GM18511 (cell line): Measurements from ENCODE around the gene KRT77.
"Not testable (repeated sequence)": the region's sequence is repeated elsewhere in the genome, so short reads cannot be mapped to it uniquely, and the experiment has no call there.

ENCODE experiments used
- ATAC-seq: cut with Tn5 transposase; IDR thresholded peaks from one replicate; pipeline ENCODE4 v1.9.1; 2021; ENCODE audit warnings: mild to moderate bottlenecking, moderate library complexity; ENCODE audit not compliant: unreplicated experiment

The KRT77 gene

DNA sequence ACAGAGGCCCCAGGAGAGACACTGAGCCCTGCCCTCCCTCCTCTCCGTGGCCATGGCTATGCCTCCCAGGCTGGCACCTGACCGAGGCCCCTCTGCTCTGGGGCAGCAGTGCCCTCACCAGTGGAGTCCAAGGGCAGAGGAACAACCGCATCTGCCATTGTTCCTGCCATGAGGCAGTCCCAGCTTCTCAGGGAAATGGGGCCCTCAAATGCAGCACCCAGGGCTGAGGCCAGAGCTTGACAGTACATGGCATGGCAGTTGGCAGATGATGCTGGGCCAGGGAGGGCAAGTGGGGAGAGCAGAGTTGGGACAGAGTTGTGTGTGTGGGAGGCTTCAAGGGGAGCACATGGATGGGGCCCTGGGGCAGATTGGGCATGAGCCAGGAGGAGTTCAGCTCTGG, 21.1 kb upstream of the KRT77 start:
- no peak for ATAC-seq

DNA sequence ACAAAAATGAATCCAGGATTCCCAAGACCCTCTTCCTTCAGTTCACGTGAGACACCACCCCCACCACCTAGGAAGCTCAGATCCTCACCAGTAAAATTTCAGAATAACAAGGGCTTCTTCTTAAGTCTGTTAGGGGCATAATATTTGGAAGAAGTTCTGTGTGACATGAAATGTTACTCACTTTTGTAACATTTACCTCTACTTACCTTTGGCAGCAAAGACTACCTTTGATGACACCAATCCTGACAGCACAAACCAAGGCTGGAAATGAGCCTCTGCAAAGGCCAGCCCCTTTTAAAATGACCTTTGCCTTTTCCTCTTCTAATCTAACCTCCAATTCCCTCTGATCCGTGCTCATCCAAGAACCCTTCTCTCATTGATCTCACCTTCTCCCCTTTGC, 19.4 kb upstream of the KRT77 start:
- ATAC-seq: no peak

DNA sequence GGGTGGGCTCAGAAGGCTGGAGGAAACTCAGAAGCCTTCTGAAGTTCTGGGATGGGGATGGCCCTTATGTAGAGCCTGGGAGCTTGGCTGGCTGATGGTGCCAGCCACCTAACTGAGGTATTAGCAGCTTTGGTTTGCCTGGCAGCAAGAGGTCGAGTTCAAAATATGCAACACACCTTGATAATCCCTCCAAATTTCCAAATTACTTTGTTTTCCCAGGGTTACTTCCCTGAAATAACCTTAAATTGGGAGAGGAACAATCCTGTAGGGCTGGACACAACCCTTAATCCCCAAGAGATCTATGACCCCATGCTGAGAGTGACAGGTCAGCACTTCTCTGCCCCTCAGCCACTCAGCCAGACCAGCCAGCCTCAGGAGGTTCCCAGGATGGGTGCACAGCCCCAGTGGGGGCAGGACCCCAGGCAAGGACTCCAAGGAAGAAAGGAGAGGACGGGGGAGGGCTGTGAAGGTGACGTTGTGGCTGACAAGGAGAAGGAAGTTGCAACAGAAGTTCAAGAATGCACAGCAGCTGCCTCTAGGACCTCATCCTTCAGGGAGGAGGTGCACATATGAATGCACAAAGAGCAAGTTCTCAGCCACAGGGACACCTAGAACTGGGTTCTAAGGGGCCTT, 18.6 kb upstream of the KRT77 start:
- ATAC-seq: no peak

DNA sequence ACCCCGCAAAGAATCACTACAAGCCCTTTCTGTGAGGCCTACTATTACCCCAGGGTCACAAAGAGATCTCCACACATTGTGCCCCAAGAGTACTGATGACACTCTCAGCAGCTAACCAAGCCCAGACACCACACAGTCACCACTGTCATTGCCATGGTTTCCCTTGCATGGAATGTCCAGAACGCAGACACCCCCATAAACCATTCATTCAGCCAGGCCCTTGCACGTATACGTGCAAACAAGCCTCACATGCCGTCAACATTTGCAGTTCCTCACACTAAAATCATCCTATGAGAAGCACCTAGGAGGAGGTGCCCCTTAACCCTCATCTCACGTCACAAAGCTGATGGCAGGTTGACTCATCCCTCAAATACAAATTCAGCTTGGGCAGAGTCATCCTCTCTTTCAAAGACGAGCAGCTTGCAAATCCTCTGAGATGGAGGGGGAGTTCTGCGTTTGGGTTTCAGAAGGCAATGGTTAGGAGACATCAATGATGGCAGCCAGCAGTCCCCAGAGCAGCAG, 17.1 kb upstream of the KRT77 start:
- ATAC-seq: no peak

DNA sequence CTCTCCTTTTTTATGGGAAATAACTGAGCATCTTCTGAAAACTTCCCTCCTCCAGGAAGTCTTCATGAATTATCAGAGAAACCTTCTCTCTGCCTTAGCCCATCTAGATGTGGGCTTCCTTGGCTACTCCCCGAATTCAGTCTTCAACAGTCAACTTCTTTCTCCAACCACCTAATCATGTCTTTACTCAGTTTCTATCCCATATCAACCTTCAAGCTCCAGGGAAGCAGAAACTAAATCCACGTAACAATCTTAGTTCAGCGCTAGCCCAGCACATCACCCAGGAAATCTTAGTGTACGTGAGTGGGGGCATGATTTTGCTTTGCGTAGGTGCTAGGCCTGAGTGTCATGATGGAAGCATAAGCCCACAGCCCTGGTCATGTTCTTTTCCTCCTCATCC, 12.7 kb upstream of the KRT77 start:
- no peak for ATAC-seq

DNA sequence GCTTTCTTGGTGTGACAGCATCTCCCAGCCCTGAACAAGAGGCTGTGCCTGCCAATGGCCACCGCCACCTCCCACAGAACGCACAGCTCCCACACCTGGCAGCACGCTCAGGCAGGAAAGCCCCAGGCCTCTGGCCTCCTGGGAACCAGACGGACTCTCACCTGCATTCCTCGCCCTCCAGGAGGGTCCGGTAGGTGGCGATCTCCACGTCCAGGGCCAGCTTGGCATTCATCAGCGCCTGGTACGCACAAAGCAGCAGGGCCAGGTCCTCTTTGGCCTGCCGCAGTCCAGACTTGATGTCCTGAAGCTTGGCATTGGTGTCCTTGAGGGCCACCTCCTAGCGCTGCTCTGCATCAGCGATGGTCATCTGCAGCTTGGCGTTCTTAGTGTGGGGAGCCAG, 12.1 kb upstream of the KRT77 start:
- no peak for ATAC-seq

DNA sequence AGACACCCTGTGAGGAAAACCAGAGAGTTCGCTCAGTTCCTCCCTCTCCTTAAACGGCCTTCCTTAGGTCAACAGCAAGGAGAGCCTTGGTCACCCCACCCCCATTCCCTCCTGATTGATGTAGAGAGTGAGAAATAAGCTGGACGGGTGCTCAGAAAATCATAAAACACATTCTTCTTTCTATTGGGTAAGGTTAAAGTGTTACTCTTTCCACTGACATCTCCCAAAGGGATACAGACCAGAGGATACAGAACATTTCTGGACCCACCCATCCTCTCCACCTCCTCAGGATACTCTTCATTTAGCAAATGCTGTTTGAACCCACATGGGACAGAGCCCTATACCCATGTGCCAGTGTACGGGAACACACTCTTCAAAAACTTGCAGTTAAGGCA, 11.6 kb upstream of the KRT77 start:
- ATAC-seq: no peak

DNA sequence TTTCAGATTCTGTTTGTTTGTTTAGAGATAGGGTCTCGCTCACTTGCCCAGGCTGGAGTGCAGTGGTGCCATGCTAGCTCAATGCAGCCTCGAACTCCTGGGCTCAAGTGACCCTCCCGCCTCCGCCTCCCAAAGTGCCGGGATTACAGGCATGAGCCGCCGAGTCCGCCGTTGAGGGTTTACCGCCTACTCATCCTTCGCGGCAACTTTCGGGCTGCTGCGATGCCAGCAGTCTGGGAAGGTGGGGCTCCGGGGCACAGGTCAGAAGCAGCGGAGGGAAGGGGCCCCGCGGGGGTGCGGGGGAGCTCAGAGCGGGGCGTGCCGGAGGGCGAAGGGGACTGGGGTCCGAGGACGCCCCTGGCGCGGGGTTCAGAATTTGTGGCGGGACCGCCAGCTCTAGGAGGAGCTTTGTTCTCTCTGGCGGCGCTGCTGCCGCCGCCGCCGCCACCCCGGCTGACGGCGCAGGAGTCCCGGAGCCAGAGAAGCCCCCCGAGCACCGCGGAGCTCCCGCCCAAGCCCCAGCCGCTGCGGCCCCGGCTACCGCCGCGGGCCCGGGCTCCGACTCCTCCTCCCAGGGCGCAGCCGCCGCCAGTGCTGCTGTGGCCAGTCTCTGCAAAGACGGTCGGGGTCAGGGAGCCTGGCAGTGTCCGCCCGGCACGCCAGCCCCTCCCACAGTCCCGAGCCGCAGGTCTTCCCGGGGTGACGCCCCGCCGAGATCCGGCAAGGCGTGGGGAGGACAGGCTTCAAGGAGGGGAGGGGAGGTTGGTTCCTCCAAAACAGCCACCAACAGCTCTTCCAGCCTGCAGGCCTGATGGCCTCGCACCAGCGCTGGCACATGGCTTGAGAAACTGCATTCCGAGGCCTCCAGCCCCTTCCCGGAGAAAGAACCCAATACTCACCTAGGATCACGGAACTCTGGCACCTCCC, 10.9 kb upstream of the KRT77 start:
- ATAC-seq: no peak

DNA sequence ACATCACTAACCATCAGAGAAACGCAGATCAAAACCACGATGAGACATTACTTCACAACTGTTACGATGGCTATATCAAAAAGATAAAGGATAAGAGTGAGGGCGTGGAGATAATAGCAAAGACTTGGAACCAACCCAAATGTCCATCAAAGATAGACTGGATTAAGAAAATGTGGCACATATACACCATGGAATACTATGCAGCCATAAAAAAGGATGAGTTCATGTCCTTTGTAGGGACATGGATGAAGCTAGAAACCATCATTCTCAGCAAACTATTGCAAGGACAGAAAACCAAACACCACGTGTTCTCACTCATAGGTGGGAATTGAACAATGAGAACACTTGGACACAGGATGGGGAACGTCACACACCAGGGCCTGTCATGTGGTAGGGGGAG, 8.8 kb upstream of the KRT77 start:
- ATAC-seq: not testable (repeated sequence)

DNA sequence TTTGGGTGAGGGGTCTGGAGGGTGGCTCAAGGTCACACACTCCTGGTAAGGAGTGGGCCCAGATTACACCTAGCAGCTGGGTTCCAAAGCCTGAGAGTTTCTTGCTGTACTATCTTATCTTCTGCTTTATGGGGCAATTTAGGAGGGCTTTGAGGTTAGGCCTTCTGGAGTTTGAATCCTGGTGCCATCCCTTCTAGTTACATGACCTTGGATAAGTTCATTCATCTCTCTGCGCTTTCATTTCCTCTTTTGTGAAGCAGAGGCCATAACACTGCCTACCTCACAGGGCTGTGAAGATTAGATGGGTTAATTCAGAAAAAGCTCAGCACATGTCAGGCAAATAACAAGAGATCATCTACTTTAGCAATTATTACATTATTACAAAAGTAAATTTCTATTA, 7.4 kb upstream of the KRT77 start:
- ATAC-seq: no peak

DNA sequence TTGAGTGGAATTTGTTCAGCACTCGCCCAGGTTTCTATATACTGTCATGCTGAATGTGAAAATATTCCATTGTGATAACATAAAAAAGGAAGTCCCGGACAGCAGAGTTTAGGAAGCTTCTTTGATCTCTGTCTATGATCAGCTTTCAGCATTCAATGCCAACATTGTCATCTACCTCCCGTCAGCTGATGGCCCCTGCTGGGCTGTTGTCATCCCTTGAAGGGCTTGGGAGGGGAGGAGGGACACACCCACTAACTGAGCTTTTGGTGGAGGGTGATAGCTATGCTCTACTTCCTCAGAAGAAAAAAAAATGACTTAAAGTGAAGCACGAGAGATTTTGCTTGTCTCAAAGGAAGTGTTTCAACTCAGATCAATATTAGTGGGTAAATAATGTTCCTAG, 4.7 kb upstream of the KRT77 start:
- ATAC-seq: no peak

DNA sequence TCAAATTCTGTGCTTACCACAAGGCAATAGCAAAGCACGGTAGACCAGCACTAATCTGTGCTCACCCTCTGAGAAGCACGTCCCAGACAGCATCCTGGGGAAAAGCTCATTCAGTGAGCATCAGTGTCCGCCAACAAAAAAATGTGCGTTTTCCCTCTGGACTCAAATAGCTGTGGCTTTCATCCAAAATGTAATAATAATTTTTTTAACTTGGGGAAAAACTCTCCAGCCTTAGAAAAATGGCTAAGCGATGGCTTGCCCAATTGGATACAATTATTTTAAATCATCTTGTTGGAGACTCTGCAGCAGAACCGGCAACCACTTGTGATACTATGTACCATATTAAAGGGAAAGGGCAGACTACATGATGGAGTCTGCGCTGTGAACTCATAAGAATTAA, 1.1 kb upstream of the KRT77 start:
- ATAC-seq: no peak

DNA sequence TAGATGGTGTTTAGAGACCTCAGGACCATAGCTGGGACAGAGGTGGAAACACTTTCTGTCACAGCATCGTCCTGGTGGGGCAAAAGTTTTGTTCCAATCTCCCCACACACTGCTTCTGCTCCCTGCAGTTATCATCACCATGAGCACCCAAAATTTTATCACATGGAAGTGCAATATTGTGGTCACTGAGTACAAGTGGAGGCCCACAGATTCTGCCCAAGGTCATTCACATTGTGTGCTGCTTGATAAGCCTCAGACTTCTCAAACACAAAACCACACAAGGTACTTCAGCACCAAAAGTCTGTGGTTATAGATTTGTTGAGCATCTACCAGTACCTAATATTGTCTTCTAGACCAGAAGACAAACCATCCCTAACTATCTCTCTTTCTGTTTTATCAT, 554 bp upstream of the KRT77 start:
- no peak for ATAC-seq

DNA sequence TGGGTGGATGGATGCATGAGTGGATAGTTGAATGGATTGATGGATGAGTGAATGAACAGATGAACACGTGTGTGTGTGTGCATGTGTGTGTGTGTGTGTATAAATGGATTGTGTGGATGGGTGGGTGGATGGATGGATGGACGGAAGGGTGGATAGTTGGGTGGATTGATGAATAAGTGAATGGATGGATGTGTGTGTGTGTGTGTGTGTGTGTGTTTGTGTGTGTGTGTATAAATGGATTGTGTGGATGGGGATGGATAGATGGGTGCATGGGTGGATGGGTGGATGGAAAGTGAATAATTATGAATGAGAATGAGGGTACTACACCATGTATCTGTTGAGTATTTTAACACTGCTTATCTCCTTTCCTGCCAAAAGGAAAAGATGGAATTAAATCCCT, 986 bp downstream of the KRT77 start:
- no peak for ATAC-seq

DNA sequence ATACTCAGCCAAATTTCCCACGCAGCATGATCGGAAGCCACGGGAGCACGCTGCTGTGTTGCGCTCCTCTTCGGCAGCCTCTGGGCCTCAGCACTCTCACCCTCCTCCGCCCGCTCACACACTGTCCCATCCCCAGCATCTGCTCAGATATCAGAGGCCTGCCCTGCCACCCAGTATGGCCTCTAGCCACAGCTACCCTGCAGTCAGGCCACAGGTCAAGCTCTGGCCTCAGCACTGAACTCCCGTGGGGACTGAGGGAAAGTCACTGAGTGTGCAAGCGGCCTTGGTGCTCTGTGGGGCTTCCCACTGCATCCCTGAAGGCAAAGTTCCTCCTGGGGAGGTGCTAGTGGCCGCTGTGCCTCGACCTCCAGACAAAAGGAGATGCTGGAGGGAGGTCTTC, 2.0 kb downstream of the KRT77 start:
- ATAC-seq: no peak

DNA sequence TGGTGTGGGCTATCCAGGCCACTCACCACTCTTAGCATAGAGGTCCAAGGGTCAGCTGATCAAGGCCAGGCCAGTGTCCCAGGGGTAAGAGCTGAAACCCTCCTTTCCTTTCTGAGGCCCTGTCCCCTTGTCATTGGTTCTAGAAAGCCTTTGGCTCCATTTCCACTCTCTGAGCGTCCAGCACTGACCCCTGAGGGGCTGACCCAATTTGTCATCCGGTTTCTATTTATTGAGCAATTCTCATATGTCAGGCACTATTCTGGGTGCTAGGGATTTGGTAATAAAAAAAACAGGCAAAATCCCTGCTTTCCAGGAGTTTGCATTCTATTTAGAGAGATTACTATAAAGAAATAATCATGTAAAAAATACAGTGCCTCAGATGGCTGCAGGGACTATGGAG, 3.4 kb downstream of the KRT77 start:
- no peak for ATAC-seq

DNA sequence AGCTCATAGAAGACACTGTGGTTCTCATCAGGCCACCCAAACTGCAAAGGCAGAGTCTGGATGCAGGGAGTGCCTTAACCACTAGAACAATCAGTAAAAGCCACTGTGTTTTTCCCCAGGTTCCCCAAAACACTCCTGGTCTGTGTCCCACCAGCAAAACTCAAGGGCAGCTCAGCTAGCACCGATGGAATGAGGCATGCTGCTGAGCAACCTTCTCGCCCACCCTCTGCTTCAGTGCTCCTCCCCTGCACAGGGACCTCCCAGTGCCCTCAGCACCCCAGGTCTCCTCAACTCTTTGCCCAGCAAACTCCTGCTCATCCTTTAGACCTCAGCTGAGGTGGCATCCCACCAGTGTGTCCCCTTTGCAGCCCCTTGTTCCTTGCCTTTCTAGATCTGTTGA, 4.0 kb downstream of the KRT77 start:
- ATAC-seq: no peak

DNA sequence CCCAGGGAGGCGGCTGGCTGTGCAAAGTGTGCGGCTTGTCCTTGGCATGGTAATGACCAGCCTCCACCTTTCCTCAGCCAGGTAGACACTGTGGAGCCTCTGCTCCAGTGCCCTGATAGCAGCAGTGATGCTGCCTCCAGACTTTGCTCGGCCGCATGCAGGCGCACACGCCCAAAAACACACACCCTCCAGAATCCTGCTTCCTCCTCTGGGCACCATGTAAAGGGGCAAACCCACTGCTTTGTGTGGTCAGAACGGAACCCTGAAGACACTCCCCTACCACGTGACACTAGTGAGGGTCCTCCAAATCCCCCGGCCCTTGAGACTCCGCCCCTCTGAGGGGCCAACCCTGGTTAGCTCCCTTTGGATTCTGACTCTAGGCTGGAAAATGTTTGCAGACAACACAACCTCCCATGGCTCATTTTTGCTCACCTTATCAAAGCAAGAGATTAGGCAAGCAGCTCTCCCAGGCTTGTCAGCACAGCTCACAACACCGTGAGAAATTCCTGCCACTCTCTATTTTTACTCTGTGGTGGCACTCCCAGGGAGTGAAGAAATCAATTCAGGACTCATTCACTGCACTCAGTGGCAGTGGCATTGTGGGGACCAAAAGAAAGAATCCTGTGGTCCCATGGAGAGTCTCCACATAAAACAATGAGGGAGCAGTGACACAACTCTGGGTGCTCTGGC, 4.5 kb downstream of the KRT77 start:
- ATAC-seq: no peak

DNA sequence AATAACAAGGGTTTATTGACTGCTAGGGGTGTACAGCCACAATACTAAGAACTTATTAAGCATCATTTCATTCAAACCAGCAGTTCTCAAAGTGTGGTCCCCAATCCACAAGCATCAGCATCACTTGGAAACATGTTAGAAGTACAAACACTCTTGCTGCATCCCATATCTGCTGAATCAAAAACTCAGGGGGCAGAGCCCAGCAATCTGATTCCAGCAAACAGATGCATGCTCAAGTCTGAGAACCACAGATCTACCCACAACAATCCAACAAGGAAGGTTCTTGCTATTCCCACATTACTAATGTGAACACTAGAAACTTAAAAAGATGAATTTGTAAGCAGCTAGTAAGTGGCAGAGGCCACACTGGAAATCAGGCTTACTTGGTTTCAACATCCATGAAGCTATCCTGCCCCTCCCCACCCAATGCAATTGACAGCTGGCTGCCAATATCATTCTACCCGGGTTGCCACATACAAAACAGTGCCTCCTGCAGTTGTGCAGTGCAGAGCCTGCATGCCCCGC, 6.2 kb downstream of the KRT77 start:
- ATAC-seq: no peak

DNA sequence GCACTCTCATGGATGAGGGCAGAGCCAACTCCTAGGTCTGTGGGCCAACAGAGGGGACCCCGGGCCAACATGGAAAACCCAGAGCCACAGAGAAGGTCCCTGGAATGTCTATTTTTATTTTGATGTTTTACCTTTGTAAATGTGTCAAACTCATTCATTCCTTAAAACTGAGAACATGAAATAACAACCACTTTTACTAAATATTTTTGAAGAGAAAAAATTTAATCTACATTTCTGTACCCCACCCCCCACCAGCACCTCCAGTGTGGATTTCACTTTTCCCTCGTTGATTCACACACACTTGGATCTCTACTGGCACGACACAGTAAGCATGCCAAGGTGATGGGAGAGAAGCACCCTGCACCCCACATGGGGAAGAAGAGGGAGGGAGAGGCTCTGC, 6.7 kb downstream of the KRT77 start:
- no peak for ATAC-seq

DNA sequence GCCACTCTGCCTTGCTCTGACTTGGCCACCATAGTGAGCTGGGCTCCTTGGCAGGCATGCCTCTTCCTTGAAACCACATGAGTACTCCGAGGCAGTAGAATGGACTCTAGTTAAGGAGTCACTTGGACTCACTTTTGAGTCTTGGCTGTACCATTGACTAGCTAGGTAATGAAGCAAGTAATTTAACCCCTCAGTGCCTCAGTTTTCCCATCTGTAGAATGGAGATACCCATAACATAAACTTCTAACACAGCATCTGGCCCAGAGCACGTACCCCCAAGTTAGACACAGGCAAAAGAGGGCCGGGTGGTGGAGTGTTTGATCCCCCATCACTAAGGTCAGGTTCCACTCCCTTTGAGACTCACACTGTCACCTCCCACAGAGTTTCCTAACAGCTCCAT, 8.3 kb downstream of the KRT77 start:
- ATAC-seq: no peak

DNA sequence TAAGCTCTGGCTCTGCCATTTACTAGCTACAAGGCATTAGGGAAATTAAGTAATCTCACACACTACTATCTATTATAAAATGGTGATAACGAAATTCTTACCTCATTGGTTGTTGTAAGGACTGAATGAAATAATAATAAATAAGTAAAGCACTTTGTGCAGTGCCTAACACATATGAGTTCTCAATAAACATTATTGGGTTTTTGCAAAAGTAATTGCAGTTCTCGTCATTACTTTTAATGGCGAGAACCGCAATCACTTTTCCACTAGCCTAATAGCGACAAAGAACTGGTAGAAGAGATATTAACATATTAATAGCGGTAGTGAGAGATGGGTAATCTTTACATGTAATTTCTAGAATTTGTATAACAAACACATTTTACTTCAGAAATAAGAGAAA, 9.2 kb downstream of the KRT77 start:
- no peak for ATAC-seq
